ENCODE results near the gene MYZAP.

The MYZAP gene

GRCh38 chr15:57563416-57563815 is 28.3 kb upstream of the MYZAP start:
- DNase-seq, result peak in 1 of 5 experiments; percentile 3

GRCh38 chr15:57565311-57565710 is 26.4 kb upstream of the MYZAP start:
- DNase-seq, result peak in 3 of 5 experiments; percentile 15 to 36 (median 33)

GRCh38 chr15:57566834-57567233 is 24.9 kb upstream of the MYZAP start:
- DNase-seq, result no peak

GRCh38 chr15:57567891-57568290 is 23.8 kb upstream of the MYZAP start:
- DNase-seq, result no peak

GRCh38 chr15:57568299-57568698 is 23.4 kb upstream of the MYZAP start:
- no peak for DNase-seq

- DNase-seq, result no peak
Measured at GRCh38 chr15:57570340-57570739, 21.4 kb upstream of the MYZAP start.

GRCh38 chr15:57570994-57571393 is 20.7 kb upstream of the MYZAP start:
- DNase-seq, result no peak

- no peak for DNase-seq
Measured at GRCh38 chr15:57571725-57572124, 20.0 kb upstream of the MYZAP start.

GRCh38 chr15:57572468-57572867 is 19.2 kb upstream of the MYZAP start:
- DNase-seq, result no peak

GRCh38 chr15:57573151-57573550 is 18.6 kb upstream of the MYZAP start:
- no peak for DNase-seq

- no peak for DNase-seq
Measured at GRCh38 chr15:57575363-57575762, 16.3 kb upstream of the MYZAP start.

GRCh38 chr15:57578288-57578900 is 13.3 kb upstream of the MYZAP start:
- DNase-seq, result no peak

GRCh38 chr15:57580428-57580827 is 11.3 kb upstream of the MYZAP start:
- no peak for DNase-seq

GRCh38 chr15:57580866-57581265 is 10.8 kb upstream of the MYZAP start:
- DNase-seq, result no peak

GRCh38 chr15:57582090-57582489 is 9.6 kb upstream of the MYZAP start:
- DNase-seq, result no peak

GRCh38 chr15:57583282-57583681 is 8.4 kb upstream of the MYZAP start:
- no peak for DNase-seq

GRCh38 chr15:57583720-57584119 is 8.0 kb upstream of the MYZAP start:
- no peak for DNase-seq

- peak in 1 of 5 experiments; percentile 36 for DNase-seq
Measured at GRCh38 chr15:57586661-57587424, 4.9 kb upstream of the MYZAP start.

- DNase-seq, result no peak
Measured at GRCh38 chr15:57589281-57589680, 2.4 kb upstream of the MYZAP start.

GRCh38 chr15:57589754-57590153 is 1.9 kb upstream of the MYZAP start:
- no peak for DNase-seq

GRCh38 chr15:57591237-57591821 is 375 bp upstream of the MYZAP start:
- peak in 1 of 5 experiments; percentile 10 for DNase-seq

GRCh38 chr15:57592426-57592825 is 722 bp downstream of the MYZAP start:
- no peak for DNase-seq

- no peak for DNase-seq
Measured at GRCh38 chr15:57592836-57593420, 1.2 kb downstream of the MYZAP start.

- DNase-seq, result no peak
Measured at GRCh38 chr15:57594479-57594878, 2.8 kb downstream of the MYZAP start.
